ENCODE data around the gene DPPA2.
"Not testable (repeated sequence)": the region's sequence is repeated elsewhere in the genome, so short reads cannot be mapped to it uniquely, and the experiment has no call there.

The DPPA2 gene

GRCh38 chr3:109316162-109316730, at the start of gene DPPA2:
Gene DPPA2, minus strand, starts transcription at chr3:109316517. Its CDS starts 1,975 bp downstream, at chr3:109314542.
- no peak within 1 kb of the TSS for H3K4me3 Mint-ChIP-seq
- DNase-seq = no peak
- H3K27ac Mint-ChIP-seq = peak within 1 kb of the TSS; percentile 64
- no peaks in the 10 kb centered on the region for H3K27me3 Mint-ChIP-seq (ENCODE audit: low read depth, poor library complexity)
- peaks cover 28% of the 10 kb centered on the region for H3K4me1 Mint-ChIP-seq
- peaks cover 2% of the 10 kb centered on the region for H3K36me3 Mint-ChIP-seq (ENCODE audit: low read depth)
- TF ChIP-seq CTCF (IDR thresholded peaks at IDR 0.05) = no peak
- no peaks in the 10 kb centered on the region for H3K9me3 Mint-ChIP-seq

GRCh38 chr3:109364088-109364487, 47.8 kb upstream of the DPPA2 start:
- TF ChIP-seq CTCF (IDR thresholded peaks at IDR 0.05) = no peak
- Mint-ChIP-seq H3K36me3 (ENCODE audit: low read depth) (no peaks in the 10 kb centered on the region), H3K27me3 (ENCODE audit: low read depth, poor library complexity) (peaks cover 2% of the 10 kb centered on the region), H3K4me1 (no peaks in the 10 kb centered on the region), H3K9me3 (no peaks in the 10 kb centered on the region), H3K27ac (no peak overlapping the region), H3K4me3 (no peak overlapping the region)
- DNase-seq = no peak

GRCh38 chr3:109363634-109364033, 47.3 kb upstream of the DPPA2 start:
- no peak for DNase-seq
- Mint-ChIP-seq H3K36me3 (ENCODE audit: low read depth) (no peaks in the 10 kb centered on the region), H3K9me3 (no peaks in the 10 kb centered on the region), H3K27ac (no peak overlapping the region), H3K4me1 (no peaks in the 10 kb centered on the region), H3K27me3 (ENCODE audit: low read depth, poor library complexity) (peaks cover 2% of the 10 kb centered on the region), H3K4me3 (no peak overlapping the region)
- TF ChIP-seq CTCF (IDR thresholded peaks at IDR 0.05) = no peak

- no peaks in the 10 kb centered on the region for H3K36me3 Mint-ChIP-seq (ENCODE audit: low read depth)
- H3K27me3 Mint-ChIP-seq (ENCODE audit: low read depth, poor library complexity) = peaks cover 2% of the 10 kb centered on the region
- H3K9me3 Mint-ChIP-seq = no peaks in the 10 kb centered on the region
- H3K4me1 Mint-ChIP-seq = peaks cover under 1% of the 10 kb centered on the region
- DNase-seq = no peak
- no peak overlapping the region for H3K4me3 Mint-ChIP-seq
- no peak for TF ChIP-seq CTCF (IDR thresholded peaks at IDR 0.05)
- H3K27ac Mint-ChIP-seq = no peak overlapping the region
Measured at GRCh38 chr3:109362823-109363222, 46.5 kb upstream of the DPPA2 start.

- H3K4me3 Mint-ChIP-seq; H3K27ac Mint-ChIP-seq; DNase-seq; H3K9me3 Mint-ChIP-seq; H3K36me3 Mint-ChIP-seq (ENCODE audit: low read depth): not testable (repeated sequence)
- Mint-ChIP-seq H3K27me3 (ENCODE audit: low read depth, poor library complexity) (peaks cover 10% of the 10 kb centered on the region), H3K4me1 (peaks cover 41% of the 10 kb centered on the region)
Measured at GRCh38 chr3:109358809-109359208, 42.5 kb upstream of the DPPA2 start.

GRCh38 chr3:109356442-109357155, 40.3 kb upstream of the DPPA2 start:
- Mint-ChIP-seq H3K36me3 (ENCODE audit: low read depth) (no peaks in the 10 kb centered on the region), H3K4me1 (peaks cover 54% of the 10 kb centered on the region), H3K9me3 (no peaks in the 10 kb centered on the region), H3K27me3 (ENCODE audit: low read depth, poor library complexity) (peaks cover 12% of the 10 kb centered on the region), H3K27ac (peak overlapping the region; percentile 92), H3K4me3 (peak overlapping the region; percentile 28)
- DNase-seq = no peak
- TF ChIP-seq CTCF (IDR thresholded peaks at IDR 0.05) = no peak
